ENCODE data around the gene VIL1. TPM values are rescaled to one million over a fixed set of nuclear protein-coding genes. Genes with fewer than 3 reads are reported as not detected.

VIL1 gene
- total and polyA plus RNA-seq, 2 of the 13 experiments (the other 11 are each of a cell fraction or from before 2014, with no cell fraction given), result 287 to 301 TPM

GRCh38 chr2:218397820-218398436 lies 21.0 kb upstream of the VIL1 start (continued):
- TF ChIP-seq BATF2 (CRISPR knock-in tag; IDR thresholded peaks at IDR 0.05), result peak; percentile 51; the same call in 1 of the 2 replicates
- TF ChIP-seq GTF3A (CRISPR knock-in tag; conservative IDR thresholded peaks at IDR 0.05), result 0 out of 2 replicates have a peak, but pooled peaks have one; percentile 31
- TF ChIP-seq NFYB (CRISPR knock-in tag; IDR thresholded peaks at IDR 0.05), result no peak
- TF ChIP-seq ZNF629 (CRISPR knock-in tag; conservative IDR thresholded peaks at IDR 0.05), result peak; percentile 100
- peak; percentile 25; the same call in 1 of the 2 replicates for TF ChIP-seq ZNF350 (CRISPR knock-in tag; IDR thresholded peaks at IDR 0.05; ENCODE audit: borderline replicate concordance, low read depth)
- peak; percentile 36; the same call in 1 of the 2 replicates for TF ChIP-seq ZNF768 (CRISPR knock-in tag; IDR thresholded peaks at IDR 0.05)
- no peak for TF ChIP-seq NFE2L2 (IDR thresholded peaks at IDR 0.05; ENCODE audit: low read length)
- peak; percentile 90; the same call in 1 of the 2 replicates for TF ChIP-seq YEATS4 (CRISPR knock-in tag; IDR thresholded peaks at IDR 0.05; ENCODE audit: borderline replicate concordance)
- no peak for TF ChIP-seq ARNT2 (CRISPR knock-in tag; IDR thresholded peaks at IDR 0.05; ENCODE audit: low read depth)
- TF ChIP-seq SNRNP70 (IDR thresholded peaks at IDR 0.05; ENCODE audit: low read depth, low read length), result no peak
- no peak for TF ChIP-seq ZNF329 (CRISPR knock-in tag; IDR thresholded peaks at IDR 0.05; ENCODE audit: low read depth)
- peak; percentile 41; the same call in 1 of the 2 replicates for TF ChIP-seq KDM5B (CRISPR knock-in tag; IDR thresholded peaks at IDR 0.05; ENCODE audit: borderline replicate concordance)
- no peak for TF ChIP-seq ZNF672 (CRISPR knock-in tag; IDR thresholded peaks at IDR 0.05)
- peak; percentile 18; the same call in 1 of the 2 replicates for TF ChIP-seq BORCS8-MEF2B (CRISPR knock-in tag; IDR thresholded peaks at IDR 0.05)
- TF ChIP-seq NR0B2 (CRISPR knock-in tag; IDR thresholded peaks at IDR 0.05), result no peak; the same call in 1 of the 2 replicates
- TF ChIP-seq KLF13 (CRISPR knock-in tag; IDR thresholded peaks at IDR 0.05), result no peak
- TF ChIP-seq ZSCAN22 (CRISPR knock-in tag; IDR thresholded peaks at IDR 0.05), result no peak; the same call in 1 of the 2 replicates
- TF ChIP-seq HNRNPUL1 (IDR thresholded peaks at IDR 0.05; ENCODE audit: low read depth, low read length), result no peak
- peak; percentile 72; the same call in 1 of the 2 replicates for TF ChIP-seq ZNF552 (CRISPR knock-in tag; IDR thresholded peaks at IDR 0.05; ENCODE audit: borderline replicate concordance)
- no peak for TF ChIP-seq AKNA (CRISPR knock-in tag; IDR thresholded peaks at IDR 0.05; ENCODE audit: borderline replicate concordance)
- peak; percentile 98 for TF ChIP-seq CHD4 (IDR thresholded peaks at IDR 0.05; ENCODE audit: borderline replicate concordance, low read length)
- no peak for TF ChIP-seq SRSF9 (IDR thresholded peaks at IDR 0.05; ENCODE audit: borderline replicate concordance, insufficient read depth, low read depth, low read length, poor library complexity, severe bottlenecking)
- no peak for TF ChIP-seq ATRX (CRISPR knock-in tag; IDR thresholded peaks at IDR 0.05; ENCODE audit: borderline replicate concordance)
- peak; percentile 70; the same call in 1 of the 2 replicates for TF ChIP-seq PPARG (CRISPR knock-in tag; conservative IDR thresholded peaks at IDR 0.05)

Data from HepG2 (cell line).